PC-3 (cell line): ENCODE measurements around the gene TREX2. TPM values are rescaled to one million over a fixed set of nuclear protein-coding genes. Genes with fewer than 3 reads are reported as not detected.

Source experiments
- ATAC-seq: fragments of 200-7000 bp; cut with Tn5 transposase; 2 replicates; pipeline ENCODE4 v1.9.1; 2020; ENCODE audit warnings: mild to moderate bottlenecking, moderate library complexity
- BruUV-seq: library from RNA; stranded (reverse); fragments of 400-500 nt; replicated peaks from 2 replicates; lab custom pipeline; 2021; lab: Mats Ljungman, UMichigan
- CTCF ChIA-PET: fragments of 300-600 bp; sonication (Branson Sonifier 250); formaldehyde crosslinking; loops from one replicate; lab custom pipeline; 2022; ENCODE audit warnings: antibody characterized with exemption; lab: Charles Lee
- POLR2A ChIA-PET: fragments of 300-600 bp; sonication (Branson Sonifier 250); formaldehyde crosslinking; loops from one replicate; lab custom pipeline; 2022; ENCODE audit warnings: antibody characterized with exemption; ENCODE audit not compliant: unreplicated experiment; lab: Charles Lee
- DNase-seq: peaks from one replicate; pipeline ENCODE4 v3.0.0-alpha.2; 2015
- H2AFZ ChIP-seq: fragments of 300-600 bp; sonication (generic); 2 replicates; pipeline ENCODE4 v1.6.0; 2016; ENCODE audit warnings: antibody characterized with exemption, low read length
- H3F3A ChIP-seq: fragments of 300-600 bp; sonication (generic); one replicate; pipeline ENCODE4 v1.6.0; 2017; ENCODE audit warnings: antibody characterized with exemption, low read length, control low read depth, mild to moderate bottlenecking; ENCODE audit not compliant: unreplicated experiment
- H3K27ac ChIP-seq: fragments of 300-600 bp; sonication (generic); 2 replicates; pipeline ENCODE4 v1.5.1; 2016; ENCODE audit warnings: mild to moderate bottlenecking, low read length
- H3K27me3 ChIP-seq: fragments of 300-600 bp; sonication (generic); 2 replicates; pipeline ENCODE4 v1.6.1; 2016; ENCODE audit warnings: low read length, mixed read lengths
- H3K36me3 ChIP-seq: fragments of 300-600 bp; sonication (generic); 2 replicates; pipeline ENCODE4 v1.6.1; 2016; ENCODE audit warnings: low read depth, mixed run types, low read length, mixed read lengths
- H3K4me1 ChIP-seq: fragments of 300-600 bp; sonication (generic); 2 replicates; pipeline ENCODE4 v1.5.1; 2016; ENCODE audit warnings: low read length; ENCODE audit not compliant: insufficient read depth
- H3K4me2 ChIP-seq: fragments of 300-600 bp; sonication (generic); 2 replicates; pipeline ENCODE4 v1.6.0; 2016; ENCODE audit warnings: low read length
- H3K4me3 ChIP-seq: fragments of 300-600 bp; sonication (generic); 2 replicates; pipeline ENCODE4 v1.5.1; 2016; ENCODE audit warnings: mild to moderate bottlenecking, low read length, mixed read lengths
- H3K79me2 ChIP-seq: fragments of 300-600 bp; sonication (generic); 2 replicates; pipeline ENCODE4 v1.6.1; 2017; ENCODE audit warnings: low read length, mixed read lengths
- H3K9ac ChIP-seq: fragments of 300-600 bp; sonication (generic); 2 replicates; pipeline ENCODE4 v1.6.0; 2016; ENCODE audit warnings: mild to moderate bottlenecking, low read length
- H3K9me2 ChIP-seq: fragments of 300-600 bp; sonication (generic); replicated peaks from 2 replicates; pipeline ENCODE4 v1.6.1; 2016; ENCODE audit warnings: mixed run types, low read length, mixed read lengths
- H3K9me3 ChIP-seq: fragments of 300-600 bp; sonication (generic); 2 replicates; pipeline ENCODE4 v1.6.1; 2016; ENCODE audit warnings: low read length, mixed read lengths
- H4K20me1 ChIP-seq: fragments of 300-600 bp; sonication (generic); 2 replicates; pipeline ENCODE4 v1.6.1; 2016; ENCODE audit warnings: low read length, mixed read lengths
- EZH2 ChIP-seq: fragments of 300-600 bp; sonication (generic); IDR thresholded peaks from one replicate; pipeline ENCODE4 v1.6.1; 2017; ENCODE audit warnings: antibody characterized with exemption, mild to moderate bottlenecking, low read length; ENCODE audit not compliant: unreplicated experiment
- EZH2phosphoT487 ChIP-seq: fragments of 300-600 bp; sonication (generic); IDR thresholded peaks from 2 replicates; pipeline ENCODE4 v1.6.1; 2018; ENCODE audit warnings: mild to moderate bottlenecking, antibody characterized with exemption, low read length, borderline replicate concordance
- intact Hi-C: fragments of 100-400 bp; cut with micrococcal nuclease; formaldehyde crosslinking; loops from 2 replicates; pipeline ENCODE4 v1.9.0; 2023
- total RNA-seq: library from RNA; depleted of rRNA; stranded (reverse); fragments of >200 nt; gene quantifications from 2 replicates; pipeline ENCODE4 v1.2.3, GENCODE V29; 2014
- TF ChIP-seq, protein P1 (sequence below): fragments of 300-600 bp; sonication (generic); conservative IDR thresholded peaks from 2 replicates; pipeline ENCODE4 v1.5.1; 2017; ENCODE audit warnings: antibody characterized with exemption, low read depth, mild to moderate bottlenecking, low read length

The TREX2 gene
- total RNA-seq, 1 experiment from 2014 or later = 1.4 TPM

- H3K4me3 ChIP-seq = no peak overlapping the region
- H3K36me3 ChIP-seq = no peaks in the 10 kb centered on the region
- H3K4me2 ChIP-seq = no peak overlapping the region
- ATAC-seq (no peak), DNase-seq (no peak)
- no peaks in the 10 kb centered on the region for H3K9me3 ChIP-seq
- no peak overlapping the region for H2AFZ ChIP-seq
- H3K27ac ChIP-seq = no peak overlapping the region
- H3F3A ChIP-seq = no peaks in the 10 kb centered on the region
- no TSS peak for BruUV-seq
- no peaks in the 10 kb centered on the region for H3K4me1 ChIP-seq
- CTCF ChIA-PET = no interaction called here
- no peak for TF ChIP-seq EZH2
- TF ChIP-seq, protein P1, sequence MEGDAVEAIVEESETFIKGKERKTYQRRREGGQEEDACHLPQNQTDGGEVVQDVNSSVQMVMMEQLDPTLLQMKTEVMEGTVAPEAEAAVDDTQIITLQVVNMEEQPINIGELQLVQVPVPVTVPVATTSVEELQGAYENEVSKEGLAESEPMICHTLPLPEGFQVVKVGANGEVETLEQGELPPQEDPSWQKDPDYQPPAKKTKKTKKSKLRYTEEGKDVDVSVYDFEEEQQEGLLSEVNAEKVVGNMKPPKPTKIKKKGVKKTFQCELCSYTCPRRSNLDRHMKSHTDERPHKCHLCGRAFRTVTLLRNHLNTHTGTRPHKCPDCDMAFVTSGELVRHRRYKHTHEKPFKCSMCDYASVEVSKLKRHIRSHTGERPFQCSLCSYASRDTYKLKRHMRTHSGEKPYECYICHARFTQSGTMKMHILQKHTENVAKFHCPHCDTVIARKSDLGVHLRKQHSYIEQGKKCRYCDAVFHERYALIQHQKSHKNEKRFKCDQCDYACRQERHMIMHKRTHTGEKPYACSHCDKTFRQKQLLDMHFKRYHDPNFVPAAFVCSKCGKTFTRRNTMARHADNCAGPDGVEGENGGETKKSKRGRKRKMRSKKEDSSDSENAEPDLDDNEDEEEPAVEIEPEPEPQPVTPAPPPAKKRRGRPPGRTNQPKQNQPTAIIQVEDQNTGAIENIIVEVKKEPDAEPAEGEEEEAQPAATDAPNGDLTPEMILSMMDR = no peak
- no peak for TF ChIP-seq EZH2phosphoT487
- POLR2A ChIA-PET = no interaction called here
- H3K79me2 ChIP-seq = peaks cover 27% of the 10 kb centered on the region
- no peaks in the 10 kb centered on the region for H3K27me3 ChIP-seq
- H3K9me2 ChIP-seq = no peaks in the 10 kb centered on the region
- H3K9ac ChIP-seq = no peak overlapping the region
- intact Hi-C loops = no loop called here
- H4K20me1 ChIP-seq = no peaks in the 10 kb centered on the region
These were observed 22.2 kb upstream of the TREX2 start for GRCh38 chrX:153468008-153468580.

DNA sequence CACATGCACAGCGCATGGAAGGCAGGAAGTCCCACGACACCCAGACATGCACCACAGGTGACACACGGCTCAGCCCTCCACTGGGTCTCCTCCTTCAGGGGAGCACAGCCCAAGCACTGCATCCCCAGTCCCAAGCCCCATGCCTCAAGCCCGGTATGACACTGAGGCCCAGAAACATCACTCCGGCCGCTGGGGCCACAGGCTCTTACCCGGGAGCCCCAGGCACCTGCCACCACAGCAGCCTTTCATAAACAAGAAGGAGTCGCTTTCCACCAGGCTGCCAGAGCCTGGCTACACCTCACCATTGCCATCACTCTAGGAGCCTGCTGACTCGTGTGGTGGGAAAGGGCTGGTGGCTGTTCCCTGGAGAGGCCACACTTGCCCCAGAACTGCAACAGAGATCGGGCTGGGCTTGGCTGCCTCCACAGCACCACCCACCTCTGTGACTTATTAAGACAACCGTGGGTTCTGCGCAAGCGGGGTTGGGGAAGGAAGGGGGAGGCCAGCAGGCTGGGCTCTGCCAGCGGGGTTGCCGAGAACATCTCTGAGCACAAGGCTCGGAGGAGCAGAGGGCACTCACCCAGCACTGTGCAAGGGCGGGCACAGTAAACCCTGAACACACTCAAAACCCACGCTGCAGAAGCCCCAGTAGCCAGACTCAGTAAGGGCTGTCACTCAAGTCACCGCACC, 20.0 kb upstream of the TREX2 start:
- ATAC-seq = no peak

More for the DNA sequence above, 20.0 kb upstream of the TREX2 start:
- Histone ChIP-seq H3K4me3 (no peak overlapping the region), H3K36me3 (no peaks in the 10 kb centered on the region), H2AFZ (no peak overlapping the region), H3F3A (no peaks in the 10 kb centered on the region), H3K9me2 (no peaks in the 10 kb centered on the region), H3K9me3 (no peaks in the 10 kb centered on the region), H3K4me1 (no peaks in the 10 kb centered on the region), H4K20me1 (no peaks in the 10 kb centered on the region), H3K4me2 (no peak overlapping the region), H3K27ac (no peak overlapping the region), H3K9ac (no peak overlapping the region), H3K79me2 (peaks cover 27% of the 10 kb centered on the region), H3K27me3 (no peaks in the 10 kb centered on the region)
- no TSS peak for BruUV-seq
- no peak for DNase-seq
- ChIA-PET POLR2A (no interaction called here), CTCF (interaction anchor here (0.6 kb wide), 1 partner anchor 525 kb away, joined by 8 read pairs; no protein-coding TSS in a partner anchor)
- intact Hi-C loops = no loop called here
- TF ChIP-seq, protein P1 = no peak
- TF ChIP-seq EZH2 = no peak
- no peak for TF ChIP-seq EZH2phosphoT487
